ENCODE data around the gene AP4M1.

DNA sequence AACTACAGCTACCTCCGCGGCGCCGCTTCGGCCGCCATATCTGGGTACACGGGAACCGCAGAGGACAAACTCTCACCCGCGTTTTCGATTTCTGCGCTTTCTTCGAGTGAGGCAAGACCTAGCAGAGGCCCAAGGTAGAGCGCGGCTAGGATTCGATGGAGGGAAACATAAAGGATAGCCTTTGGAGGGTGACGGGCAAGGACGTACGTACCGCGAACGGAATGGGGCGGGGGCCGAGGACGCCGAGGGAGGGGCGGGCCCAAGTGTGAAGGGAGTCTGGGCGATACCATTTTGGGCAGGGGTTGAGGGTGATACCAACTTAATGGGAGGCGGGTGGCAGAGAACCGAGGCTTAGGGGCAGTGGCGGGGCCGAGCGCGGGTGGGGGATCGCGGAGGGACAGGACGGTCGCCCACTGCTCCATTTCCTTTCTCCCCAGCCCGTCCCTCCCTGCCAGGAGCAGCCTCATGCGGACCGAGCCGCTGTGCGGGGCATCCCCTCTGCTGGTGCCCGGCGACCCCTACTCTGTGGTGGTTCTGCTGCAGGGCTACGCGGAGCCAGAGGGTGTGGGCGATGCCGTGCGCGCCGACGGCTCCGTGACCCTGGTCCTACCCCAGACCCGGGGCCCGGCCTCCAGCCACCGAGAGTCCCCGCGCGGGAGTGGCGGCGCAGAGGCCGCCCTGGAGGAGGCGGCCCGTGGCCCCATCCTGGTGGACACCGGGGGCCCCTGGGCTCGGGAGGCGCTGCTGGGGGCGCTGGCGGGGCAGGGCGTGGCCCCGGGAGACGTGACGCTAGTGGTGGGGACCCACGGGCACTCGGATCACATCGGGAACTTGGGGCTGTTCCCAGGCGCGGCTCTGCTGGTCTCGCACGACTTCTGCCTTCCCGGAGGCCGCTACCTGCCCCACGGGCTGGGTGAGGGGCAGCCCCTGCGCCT lies 25.8 kb downstream of the AP4M1 start, which contains the start of gene MBLAC1:
- TF ChIP-seq CTCF (IDR thresholded peaks at IDR 0.05), result no peak
- no peak for TF ChIP-seq ZFX (IDR thresholded peaks at IDR 0.05; ENCODE audit: borderline replicate concordance)
